ENCODE results near the gene NEK5.
"Not testable (repeated sequence)": the region's sequence is repeated elsewhere in the genome, so short reads cannot be mapped to it uniquely, and the experiment has no call there.

The NEK5 gene

GRCh38 chr13:52067237-52067636, 61.6 kb downstream of the NEK5 start:
- DNase-seq, result no peak

DNA sequence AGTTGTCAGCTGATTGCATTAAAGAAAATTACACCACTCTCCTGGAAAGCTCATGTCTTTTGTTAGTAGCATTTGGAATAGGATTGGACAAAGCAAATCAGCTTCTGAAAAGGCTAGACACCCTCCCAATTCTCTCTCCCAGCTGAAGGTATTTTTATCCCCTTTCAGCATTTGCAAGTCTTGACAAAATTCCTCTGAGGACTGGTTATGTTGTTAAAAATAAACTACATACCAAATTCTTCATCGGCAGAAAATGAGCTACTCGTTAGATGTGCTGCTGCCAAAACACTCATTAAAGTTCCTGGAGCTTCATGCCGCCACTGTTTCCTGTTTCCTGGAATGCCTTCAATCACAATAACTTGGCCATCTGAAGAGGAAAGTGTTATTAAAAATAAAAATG, 67.3 kb downstream of the NEK5 start:
- DNase-seq, result no peak

DNA sequence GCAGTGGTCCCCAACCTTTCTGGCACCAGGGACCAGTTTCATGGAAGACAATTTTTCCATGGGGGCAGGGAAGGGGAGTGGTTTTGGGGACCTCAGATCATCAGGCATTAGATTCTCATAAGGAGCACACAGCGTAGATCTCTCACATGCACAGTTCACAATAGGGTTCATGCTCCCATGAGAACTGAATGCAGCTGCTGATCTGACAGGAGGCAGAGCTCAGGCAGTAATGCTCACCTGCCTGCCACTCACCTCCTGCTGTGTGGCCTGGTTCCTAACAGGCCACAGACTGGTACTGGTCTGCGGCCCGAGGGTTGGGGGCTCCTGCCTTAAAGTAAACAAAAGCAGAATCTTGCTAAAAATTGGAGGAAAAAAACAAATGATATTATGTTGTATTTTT, 67.8 kb downstream of the NEK5 start:
- DNase-seq, result not testable (repeated sequence)

- DNase-seq, result no peak
These were observed 75.4 kb downstream of the NEK5 start for GRCh38 chr13:52053460-52053859.

- DNase-seq, result no peak
These were observed 77.5 kb downstream of the NEK5 start for GRCh38 chr13:52051400-52051799.

GRCh38 chr13:52048516-52048915, 80.4 kb downstream of the NEK5 start:
- DNase-seq, result no peak

DNA sequence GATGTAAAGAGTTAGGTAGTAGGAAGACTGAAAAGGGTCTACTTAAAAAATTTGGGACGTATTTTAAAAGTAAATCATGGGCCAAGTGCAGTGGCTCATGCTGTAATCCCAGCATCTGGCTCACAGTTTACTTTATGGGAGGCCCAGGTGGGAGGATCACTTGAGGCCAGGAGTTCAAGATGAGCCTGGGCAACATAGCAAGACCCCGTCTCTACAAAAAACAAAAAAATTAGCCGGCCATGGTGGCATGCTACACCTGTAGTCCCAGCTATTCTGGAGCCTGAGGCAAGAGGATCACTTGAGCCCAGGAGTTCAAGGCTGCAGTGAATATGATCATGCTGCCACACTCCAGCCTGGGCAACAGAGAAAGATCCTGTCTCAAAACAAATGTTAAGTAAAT, 81.4 kb downstream of the NEK5 start:
- DNase-seq, result no peak

DNA sequence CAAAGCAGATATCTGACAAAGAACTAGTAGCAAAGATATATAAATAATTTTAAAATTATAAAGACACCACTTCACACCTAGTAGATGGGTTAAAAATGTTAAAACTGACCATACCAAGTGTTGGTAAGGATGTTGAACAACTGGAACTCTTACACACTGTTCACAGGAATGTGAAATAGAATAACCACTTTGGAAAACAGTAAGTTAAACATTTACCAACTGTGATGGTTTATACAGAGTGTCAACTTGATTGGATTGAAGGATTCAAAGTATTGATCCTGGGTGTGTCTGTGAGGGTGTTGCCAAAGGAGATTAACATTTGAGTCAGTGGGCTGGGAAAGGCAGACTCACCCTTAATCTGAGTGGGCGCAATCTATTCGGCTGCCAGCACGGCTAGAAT, 85.2 kb downstream of the NEK5 start:
- DNase-seq, result no peak

DNA sequence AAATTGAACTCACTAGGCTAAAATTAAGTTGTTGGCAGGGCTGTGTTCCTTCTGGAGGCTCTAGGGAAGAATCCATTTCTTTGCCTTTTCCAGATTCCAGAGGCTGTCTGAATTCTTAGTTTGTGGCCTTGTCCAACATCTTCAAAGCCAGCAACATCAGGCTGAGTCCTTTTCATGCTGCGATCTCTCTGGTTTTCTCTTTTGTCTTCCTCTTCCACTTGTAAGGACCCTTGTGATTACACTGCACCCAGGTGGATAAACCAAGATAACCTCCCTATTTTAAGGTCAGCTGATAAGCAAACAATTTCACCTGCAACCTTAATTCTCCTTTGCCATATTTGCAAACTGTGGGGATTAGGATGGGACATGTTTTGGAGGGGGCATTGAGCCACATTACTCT, 92.8 kb downstream of the NEK5 start:
- DNase-seq, result no peak

DNA sequence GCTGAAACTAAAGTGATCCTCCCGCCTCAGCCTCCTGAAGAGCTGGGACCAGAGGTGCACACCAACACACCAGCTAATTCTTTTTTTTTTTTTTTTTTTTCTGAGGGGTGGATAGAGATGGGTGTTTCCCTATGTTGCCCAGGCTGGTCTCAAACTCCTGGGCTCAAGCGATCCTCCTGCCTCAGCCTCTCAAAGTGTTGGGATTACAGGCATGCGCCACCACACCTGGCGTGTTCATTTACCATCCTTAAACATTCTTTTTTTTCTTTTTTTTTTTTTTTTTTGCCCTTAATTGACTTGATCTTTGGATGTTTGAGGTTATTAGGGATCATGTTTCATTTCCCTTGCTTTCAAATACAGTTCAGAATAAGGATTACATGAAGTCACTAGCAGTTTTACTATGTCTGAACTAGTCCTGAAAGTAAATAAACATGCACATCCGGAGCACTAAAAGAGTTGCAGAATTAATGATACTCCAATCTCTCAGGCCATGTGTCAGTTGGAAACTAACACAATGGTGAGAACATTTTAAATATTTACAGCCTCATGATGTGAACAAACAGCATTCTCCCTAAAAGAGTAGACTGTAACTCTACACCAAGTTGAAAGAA, 94.2 kb downstream of the NEK5 start:
- DNase-seq, result no peak

- DNase-seq, result no peak
These were observed 95.8 kb downstream of the NEK5 start for GRCh38 chr13:52033039-52033438.

DNA sequence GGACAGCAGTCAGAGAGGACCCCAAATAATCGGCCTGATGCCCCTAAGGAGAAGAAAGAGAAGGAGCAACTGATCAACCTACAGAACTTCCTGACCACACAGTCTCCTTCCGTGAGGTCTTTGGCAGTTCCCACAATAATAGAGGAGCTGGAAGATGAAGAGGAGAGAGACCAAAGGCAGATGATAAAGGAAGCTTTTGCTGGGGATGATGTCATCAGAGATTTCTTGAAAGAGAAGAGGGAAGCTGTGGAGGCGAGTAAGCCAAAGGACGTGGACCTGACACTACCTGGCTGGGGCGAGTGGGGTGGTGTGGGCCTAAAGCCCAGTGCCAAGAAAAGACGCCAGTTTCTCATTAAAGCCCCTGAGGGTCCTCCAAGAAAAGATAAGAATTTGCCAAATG, 98.5 kb downstream of the NEK5 start:
- DNase-seq, result not testable (repeated sequence)

DNA sequence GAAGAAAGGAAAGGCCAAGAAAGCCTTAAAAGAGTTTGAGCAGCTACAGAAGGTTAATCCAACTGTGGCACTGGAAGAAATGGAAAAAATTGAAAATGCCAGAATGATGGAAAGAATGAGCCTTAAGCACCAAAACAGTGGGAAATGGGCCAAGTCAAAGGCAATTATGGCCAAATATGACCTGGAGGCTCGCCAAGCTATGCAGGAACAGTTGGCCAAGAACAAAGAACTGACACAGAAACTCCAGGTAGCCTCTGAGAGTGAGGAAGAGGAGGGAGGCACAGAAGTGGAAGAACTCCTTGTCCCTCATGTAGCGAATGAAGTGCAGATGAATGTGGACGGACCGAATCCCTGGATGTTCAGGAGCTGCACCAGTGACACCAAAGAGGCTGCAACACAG, 99.3 kb downstream of the NEK5 start:
- no peak for DNase-seq

GRCh38 chr13:52027832-52028231, 101.0 kb downstream of the NEK5 start:
- DNase-seq, result no peak

- no peak for DNase-seq
These were observed 102.6 kb downstream of the NEK5 start for GRCh38 chr13:52026246-52026626.

- DNase-seq, result no peak
These were observed 103.2 kb downstream of the NEK5 start for GRCh38 chr13:52025475-52026245.

DNA sequence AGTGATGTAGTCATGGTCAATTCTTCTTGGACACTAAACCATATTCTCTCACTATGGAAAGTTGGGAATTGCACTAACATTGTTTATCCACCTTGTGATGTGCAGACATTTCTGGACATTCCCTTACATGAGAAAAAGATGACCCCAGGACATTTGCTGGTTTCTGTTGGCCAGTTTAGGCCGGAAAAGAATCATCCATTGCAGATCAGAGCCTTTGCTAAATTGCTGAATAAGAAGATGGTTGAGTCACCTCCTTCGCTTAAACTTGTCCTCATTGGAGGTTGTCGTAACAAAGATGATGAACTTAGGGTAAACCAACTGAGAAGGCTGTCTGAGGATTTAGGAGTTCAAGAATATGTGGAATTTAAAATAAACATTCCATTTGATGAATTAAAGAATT, 104.4 kb downstream of the NEK5 start, which contains the start of gene UTP14C:
TSS of gene UTP14C (plus strand) at position 211 of the 400 bp plus-strand sequence. CDS start 4,114 bp downstream, outside the sequence.
- DNase-seq, result no peak

DNA sequence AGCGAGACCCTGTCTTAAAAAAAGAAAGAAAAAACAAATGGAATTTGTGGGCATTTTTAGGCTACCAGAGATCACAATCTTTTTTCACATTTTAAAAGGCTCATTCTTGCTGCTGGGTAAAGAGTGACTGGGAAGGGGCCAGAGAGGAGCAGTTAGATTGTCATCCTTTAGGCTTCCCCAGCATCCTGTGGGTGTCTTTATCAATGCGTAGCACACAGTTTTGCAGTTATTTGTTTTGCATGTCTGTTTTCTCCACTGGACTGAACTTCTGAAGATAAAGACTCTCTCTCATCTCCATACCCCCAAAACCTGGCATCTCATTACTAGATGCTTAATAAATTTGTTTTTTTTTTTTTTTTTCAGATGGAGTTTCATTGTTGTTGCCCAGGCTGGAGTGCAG, 106.5 kb downstream of the NEK5 start:
- no peak for DNase-seq

DNA sequence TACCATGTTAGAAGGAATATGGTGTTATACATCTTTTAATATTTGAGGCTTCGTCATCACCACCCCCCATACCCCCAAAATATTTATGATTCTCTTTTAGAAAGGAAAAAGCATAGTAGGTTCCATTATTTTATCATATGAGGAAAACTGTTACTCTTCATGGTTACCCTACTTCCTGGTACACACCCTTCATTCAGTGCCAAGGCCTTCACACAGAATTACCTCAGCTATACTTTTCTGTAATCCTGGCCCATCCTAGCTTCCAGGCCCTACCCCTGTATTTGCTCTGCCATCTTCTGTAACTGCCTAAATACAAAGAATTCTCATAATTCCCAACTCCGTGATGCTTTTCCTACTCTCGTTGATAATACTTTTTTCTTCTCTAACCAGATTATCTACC, 108.7 kb downstream of the NEK5 start:
- DNase-seq, result no peak

- no peak for DNase-seq
These were observed 112.6 kb downstream of the NEK5 start for GRCh38 chr13:52016296-52016695.

DNA sequence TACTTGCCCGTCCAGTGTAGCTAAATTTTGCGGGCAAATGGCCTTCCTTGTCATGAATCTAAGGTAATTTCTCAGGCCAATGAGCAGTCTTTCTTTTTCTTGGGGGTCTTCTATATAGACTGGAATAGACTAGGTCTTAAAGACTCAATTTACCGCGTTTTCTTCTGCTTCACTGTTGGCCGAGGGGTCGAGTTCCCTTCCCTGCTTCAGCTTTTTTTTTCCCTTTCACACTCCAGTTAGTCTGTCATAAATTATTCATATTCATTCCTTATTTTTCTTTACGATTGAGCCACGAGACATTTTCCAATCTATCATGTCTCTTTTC, 116.4 kb downstream of the NEK5 start:
- DNase-seq, result no peak

DNA sequence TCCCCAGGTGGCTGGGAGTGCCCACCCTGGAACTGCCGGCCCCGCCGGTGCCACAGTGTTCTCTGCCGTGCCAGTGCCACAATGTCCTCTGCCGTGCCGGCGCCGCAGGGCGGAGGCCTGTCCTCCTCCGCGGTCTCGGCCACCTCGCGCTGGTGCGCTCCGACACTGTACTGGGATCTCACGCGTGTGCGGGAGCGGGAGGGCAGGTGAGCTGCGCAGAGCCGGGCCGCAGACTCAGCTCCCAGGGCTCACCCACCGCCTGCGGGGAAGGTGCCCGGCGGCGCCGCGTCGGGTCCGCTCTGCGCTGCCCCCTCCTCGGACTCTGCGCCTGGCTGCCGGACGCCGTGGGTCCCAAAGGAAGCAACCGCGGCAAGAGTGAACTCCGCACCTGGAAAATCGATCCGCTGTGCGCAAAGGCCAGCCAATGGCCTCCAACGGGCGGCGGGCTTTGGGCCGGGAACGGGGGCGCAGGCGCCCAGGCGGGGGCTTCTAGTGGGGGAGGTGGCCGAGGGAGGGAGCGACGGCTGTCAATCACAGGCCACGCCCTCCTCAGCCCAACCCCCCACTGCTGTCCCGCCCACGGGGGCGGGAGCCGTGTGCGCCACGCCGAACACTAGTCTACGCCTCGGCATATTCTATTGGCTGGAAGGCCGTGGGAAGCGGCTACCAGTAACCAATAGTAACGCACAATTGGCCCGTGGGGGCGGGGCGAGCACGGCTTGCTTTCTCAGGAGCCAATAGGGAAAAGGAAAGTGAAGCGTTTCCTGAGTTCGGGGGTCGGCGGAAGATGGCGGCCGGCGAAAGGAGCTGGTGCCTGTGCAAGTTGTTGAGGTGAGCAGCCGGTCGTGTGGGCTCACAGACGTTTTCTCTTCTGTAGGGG, 117.0 kb downstream of the NEK5 start, which contains the start of gene ALG11:
TSS of gene ALG11 (plus strand) at position 767 of the 880 bp plus-strand sequence. CDS start at position 788, 21 bp downstream.
- DNase-seq, result peak; percentile 99 to 100 (median 100)

DNA sequence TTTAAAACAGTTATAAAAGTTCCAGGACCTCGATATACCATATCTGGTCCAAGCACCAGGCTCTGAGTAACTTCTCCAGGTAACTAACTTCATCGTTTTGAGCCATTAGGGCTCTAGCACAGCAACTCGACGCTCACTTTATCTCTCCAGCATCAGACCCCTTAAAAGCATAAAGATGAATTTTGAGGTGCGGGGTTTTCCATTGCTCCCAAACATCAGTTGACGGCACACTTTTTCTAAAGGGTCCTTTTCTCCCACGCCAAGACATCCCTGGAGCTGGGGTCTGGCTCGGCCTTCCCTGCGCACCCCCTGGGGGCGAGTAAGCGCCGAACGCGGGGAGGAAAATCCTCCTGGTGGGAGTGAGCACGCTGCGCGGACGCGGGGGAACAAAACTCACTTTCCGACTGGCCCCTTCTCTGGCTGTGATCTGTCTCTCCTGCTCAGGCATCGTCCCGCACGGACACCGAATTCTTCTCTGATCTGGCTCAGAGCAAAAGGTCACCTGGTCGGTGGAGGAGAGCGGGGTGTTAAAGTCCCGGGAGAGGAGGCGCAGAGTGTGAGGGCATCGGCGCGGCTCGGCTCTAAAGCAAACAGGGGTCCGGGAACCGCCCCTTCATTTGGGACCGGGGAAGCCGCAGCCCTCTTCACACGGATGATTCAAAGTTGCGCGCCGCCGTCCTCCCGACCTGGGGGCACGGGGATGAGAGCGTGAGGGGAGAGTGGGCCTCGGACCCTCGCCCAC, 117.8 kb downstream of the NEK5 start, which contains the start of gene ATP7B:
TSS of gene ATP7B (minus strand) at position 561 of the 742 bp plus-strand sequence. CDS start at position 448, 113 bp downstream.
- DNase-seq, result peak in 2 of 4 experiments; percentile 3 to 28

All from activated naive CD4-positive, alpha-beta T cell (primary cell).